HG02885 (cell line): ENCODE results near the gene LY86.

Source experiments
- ATAC-seq: cut with Tn5 transposase; IDR thresholded peaks from one replicate; pipeline ENCODE4 v1.9.1; 2021; ENCODE audit warnings: mild to moderate bottlenecking; ENCODE audit not compliant: unreplicated experiment, poor library complexity

Gene LY86

DNA sequence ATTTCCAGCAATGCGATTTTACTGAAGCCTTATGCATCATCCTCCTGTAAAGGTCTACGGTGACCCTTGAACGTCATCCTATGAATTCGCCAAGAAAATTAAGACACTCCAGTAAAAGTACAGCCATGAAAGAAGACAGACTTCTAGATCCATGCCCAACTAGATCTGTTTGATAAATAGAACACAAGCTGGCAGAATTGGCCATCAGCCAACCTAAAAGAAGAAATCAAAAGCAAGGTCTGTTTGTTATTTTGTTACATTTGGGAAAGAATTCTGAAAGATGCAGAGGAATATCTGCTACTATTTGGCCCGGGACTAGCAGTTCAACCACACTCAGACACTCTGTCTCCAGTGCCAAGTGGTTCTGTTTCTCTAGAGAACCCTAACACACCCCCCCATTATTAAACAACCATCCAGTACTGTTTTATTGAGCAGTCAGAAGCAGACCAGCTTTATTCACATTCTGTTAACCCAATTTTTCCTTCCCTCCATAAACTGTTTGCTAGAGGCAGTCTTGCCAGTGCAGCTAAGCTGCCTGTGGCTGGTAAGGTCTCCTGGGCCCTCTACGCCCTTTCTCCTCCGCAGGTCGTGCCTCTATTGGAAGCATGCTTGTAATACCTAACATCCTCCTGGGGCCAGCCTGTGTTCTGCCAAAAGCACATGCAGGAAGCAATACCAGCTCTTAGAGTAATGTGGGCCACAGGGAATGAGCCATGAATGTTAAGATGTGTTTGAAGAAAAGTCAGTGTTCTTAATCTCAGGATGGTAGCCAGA lies 30.7 kb downstream of the LY86 start:
- no peak for ATAC-seq

DNA sequence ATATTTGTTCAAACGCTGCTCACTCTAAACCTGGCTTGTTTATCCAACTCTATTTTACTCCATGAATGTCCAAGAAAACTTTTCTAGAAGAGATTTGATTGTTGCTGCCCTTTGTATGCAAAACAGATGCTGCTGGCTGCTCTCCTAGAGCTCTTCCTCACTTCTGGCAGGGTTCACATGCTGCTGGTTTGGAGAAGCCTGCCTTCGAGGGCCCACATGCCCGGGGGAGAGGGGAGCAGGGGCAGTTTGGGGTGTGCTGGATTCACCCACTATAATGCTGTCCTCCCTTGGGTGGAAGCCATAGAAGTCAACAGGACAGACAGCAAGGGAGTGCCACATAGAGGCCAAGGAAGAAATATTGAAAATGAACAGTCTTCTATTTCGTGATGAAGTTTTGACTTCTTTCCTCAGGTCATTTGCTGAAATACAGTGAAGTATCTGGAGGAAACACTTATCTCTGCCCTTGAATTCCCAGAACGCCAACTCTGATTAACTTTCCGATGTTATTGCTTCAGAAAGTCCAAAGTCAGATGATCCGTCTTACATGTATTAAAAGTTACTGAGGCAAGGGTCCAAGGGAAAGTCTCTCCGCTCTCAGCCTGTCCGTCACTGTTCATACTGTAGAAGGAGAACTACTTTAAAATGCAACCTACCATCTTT lies 32.4 kb downstream of the LY86 start:
- no peak for ATAC-seq

DNA sequence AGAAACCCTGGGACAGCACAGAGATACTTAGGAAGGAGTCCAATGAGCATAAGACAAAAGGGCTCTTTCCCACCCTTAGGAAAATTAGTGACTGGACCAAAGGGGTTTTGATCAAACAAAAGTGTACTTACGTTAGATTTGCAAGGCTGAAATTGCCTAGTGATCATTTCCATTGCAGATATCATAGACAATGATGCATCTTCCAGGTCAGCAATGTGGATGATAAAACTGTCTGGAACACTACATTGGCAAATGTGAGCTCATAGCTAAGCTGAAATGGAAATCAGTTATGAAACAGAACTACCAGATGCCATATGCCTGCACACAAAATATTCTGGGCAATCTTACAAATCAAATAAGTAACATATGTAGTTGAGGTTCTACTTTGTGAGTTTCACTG lies 34.0 kb downstream of the LY86 start:
- ATAC-seq, result no peak

DNA sequence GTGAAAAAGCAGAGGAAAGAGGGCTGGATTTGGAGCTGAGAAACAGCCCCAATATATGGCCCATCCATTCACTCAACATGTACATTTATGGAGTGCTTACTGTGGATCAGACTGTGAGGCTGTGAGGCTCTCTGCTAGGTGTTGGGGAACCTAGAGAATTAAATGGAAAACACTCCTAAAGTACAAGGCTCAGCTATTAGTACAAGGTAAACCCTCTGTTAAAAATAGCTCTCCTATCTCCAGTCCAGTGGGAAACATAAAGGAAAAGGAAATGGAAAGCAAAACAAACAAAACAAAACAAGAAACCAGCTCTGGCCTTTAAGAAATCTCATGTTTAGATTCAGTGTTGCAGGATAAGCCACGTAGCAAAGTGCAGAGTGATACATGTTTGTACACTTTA lies 35.0 kb downstream of the LY86 start:
- no peak for ATAC-seq

DNA sequence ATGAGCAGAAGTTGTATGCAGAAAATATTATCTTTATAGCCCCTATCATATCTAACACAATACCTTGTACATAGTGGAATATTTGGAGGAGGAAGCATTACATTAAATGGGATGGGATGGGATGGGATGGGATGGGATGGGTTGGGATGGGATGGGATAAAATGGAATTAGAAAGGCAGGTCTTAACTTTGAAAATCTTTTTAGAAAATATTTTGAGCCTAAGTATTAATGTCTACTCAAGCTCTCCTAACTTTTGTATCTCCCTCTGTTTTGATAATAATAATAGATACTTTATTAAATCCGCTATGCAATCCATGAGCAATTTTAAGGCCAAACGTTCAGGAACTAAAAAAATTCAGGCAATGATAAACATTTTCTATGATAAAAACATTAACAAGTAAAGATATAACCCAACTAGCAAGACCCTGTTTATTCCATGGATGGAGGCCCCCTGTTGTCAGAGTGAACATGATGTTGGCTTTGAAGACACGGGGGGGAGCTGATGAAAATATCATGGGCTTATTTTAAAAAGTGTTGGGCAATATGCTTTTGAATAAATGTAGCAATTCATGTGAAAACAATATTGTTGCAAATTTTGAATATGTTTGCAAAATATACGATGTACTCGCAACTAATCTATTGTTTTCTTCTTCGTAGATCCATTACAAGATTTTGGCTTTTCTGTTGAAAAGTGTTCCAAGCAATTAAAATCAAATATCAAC lies 35.9 kb downstream of the LY86 start:
- no peak for ATAC-seq

DNA sequence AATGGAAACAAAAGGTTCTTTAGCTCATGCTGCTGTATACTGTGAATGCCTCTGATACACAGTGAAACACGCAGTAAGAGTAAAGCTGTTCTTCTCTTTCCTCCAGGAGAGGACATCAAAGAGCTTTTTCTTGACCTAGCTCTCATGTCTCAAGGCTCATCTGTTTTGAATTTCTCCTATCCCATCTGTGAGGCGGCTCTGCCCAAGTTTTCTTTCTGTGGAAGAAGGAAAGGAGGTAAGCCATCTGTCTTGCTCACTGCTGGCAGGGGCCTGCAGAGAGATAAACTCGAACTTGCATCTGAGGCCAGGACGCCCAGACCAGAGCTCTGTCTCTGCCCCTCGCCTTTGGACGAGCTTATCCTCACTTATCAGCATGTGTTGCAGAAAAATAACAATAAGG lies 37.7 kb downstream of the LY86 start:
- ATAC-seq, result no peak

DNA sequence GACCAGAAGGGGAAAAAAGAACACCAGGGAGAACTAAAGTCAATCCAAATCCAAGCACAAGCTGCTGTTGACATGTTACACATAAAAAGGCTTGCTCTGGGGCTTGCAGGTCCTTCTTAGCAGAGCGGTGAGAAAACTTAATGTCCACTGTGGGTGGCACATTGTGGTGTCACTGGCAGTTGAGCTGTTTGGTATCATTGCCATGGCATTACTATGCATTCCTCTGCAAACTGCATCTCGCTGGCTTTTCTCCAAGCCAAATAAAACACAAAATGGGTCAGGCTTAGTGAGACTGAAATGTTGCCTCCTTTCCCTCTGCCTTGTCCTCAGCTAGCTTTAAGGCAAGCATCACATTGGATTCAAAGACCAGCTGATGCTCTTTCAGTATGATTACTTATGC lies 40.9 kb downstream of the LY86 start:
- ATAC-seq, result no peak

DNA sequence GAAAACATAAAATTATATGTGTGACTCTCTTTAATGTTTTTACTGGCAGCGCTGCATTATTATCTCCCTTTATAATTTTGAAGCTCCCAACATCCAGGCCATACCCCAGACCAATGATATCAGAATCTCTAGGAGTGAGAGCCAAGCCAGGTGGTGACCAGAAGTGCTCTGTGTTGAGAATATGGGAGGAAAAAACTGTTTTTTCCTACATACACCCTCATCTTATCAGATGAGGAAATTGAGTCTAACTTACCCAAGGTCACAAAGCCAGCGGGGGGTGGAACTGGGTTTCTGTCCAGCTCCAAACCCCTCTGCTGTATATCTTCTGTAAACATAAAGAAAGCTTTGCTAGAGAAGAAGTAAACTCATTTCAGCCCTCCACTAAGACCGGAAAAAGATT lies 42.5 kb downstream of the LY86 start:
- no peak for ATAC-seq

DNA sequence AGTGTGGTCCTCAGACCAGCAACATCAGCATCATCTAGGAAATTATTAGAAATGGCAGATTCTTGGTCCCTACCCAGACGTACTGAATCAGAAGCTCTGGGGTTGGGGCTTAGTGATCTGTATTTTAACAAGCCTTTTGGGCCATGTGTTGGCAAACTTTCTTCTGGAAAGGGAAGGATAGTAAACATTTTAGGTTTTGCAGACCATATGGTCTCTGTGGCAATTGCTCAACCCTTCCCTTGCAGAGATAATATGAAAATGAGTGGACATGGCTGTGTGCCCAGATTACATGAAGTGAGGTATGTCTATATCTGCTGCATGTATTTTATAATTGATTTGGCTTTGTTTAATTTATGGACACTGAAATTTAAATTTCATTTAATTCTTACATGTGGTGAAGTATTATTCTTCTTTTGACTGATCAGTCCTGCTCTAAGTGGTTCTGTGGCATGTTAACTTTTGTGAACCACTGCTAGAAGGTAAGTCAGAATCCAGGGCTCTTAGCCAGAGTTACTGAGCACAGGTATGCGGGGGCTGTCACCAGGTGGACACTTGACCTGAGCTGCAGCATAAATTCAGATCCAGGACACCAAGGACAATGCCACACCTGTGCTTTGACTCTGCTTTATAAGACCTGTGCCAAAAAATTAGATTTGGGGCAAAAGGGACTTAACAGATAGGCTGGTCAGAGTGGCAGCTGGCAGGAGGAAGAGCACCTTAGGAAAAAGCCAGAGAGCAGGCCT lies 43.2 kb downstream of the LY86 start:
- ATAC-seq, result no peak

DNA sequence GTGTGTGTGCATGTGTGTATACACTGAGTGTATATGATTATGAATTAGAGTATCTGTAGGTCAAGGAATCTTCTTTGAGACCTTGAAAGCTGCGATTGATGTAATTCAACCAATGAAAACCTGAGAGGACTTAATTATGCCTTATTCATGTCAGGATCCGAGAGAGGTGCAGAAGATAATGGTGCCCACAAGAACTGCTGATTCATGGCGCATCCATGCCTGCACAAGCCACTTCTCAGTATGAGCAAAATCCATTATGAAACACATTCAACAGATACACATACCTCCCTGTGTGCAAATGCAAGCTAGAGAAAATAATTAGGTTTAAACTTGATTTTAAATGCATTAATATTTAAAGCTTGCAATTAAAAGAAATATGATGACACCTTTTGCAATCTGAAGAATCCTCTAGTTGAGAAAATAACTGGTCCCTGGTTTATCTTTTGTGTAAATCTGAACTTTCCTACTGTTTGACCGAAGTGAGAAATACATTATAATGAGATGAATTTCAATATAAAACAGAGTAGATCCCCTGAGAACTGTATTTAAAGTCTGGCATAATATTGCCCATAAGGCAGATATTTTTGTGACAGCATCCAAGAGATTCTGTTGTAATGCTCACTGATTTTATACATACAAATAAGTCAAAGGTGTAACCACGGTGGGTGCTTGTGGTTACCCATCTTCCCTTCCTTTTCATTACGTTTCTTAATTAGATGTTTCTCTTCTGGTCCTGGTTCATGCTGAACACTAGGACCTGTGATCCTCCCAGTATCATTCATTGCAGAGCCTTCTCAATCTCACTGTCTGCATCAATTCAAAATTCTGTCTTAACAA lies 45.6 kb downstream of the LY86 start:
- no peak for ATAC-seq

DNA sequence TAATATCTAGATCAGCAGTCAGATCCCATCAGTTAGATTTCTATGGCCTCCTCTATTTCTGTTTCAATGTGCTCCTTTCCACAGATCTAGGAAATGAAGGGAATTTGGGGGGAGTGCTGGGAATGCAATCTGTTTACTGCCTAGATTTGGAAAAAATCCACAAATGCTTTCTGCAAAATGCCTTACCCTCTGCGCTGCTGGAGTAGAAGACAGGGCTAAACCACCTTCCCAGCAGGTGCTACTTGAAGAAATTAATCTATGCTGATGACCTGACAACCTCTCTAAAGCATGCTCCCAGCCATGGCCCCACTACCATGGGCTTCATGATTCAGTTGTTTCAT lies 46.2 kb downstream of the LY86 start:
- no peak for ATAC-seq

DNA sequence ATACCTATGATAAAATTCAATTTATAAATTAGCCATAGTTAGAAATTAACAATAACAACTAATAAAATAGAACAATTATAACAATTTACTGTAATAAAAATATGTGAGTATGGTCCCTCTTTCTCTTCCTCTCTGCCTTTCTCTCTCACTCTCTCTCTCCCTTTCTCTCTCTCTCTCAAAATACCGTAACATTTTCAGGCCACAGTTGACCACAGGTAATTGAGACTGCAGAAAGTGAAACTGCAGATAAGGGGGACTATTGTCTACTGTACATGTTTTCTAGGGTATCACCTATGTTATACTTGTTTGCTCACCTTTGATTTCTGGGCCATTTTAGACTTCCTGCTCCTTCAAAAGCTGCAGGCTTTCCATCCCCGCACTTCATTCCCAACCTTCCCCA lies 46.8 kb downstream of the LY86 start:
- ATAC-seq, result peak; percentile 67

DNA sequence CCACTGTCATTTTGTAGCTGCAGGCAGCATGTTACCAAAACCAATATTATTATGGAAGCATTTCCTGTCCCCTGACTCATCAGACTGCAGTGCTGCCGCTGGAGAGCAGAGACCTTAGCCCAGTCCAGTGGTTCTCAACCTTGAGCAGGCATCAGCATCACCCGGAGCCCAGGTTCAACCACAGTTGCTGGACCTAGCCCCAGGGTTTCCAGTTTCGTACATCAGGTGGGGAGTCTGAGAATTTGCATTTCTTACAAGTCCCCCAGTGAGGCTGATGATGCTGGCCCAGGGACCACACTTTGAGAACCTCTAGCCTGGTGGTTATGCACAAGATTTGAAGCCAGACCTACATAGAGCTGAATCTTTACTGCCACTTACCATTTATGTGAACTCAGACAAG lies 47.3 kb downstream of the LY86 start:
- peak; percentile 77 for ATAC-seq

DNA sequence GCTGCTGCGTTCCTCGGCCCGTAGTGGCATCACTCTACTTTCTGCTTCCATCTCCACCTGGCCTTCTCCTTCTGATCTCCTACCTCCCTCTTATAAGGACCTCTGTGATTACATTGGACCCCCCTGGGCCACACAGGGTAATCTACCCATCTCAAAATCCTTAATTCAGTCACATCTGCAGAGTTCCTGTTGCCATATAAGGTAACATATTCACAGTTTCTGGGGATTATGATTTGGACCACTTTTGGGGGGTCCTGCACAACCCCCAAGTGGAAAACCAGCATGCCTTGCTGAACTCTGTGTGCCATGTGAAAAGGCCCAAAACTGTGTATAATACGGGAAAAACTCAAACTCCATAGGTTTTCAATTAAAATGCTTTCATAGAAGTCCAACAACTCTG lies 51.1 kb downstream of the LY86 start:
- no peak for ATAC-seq

DNA sequence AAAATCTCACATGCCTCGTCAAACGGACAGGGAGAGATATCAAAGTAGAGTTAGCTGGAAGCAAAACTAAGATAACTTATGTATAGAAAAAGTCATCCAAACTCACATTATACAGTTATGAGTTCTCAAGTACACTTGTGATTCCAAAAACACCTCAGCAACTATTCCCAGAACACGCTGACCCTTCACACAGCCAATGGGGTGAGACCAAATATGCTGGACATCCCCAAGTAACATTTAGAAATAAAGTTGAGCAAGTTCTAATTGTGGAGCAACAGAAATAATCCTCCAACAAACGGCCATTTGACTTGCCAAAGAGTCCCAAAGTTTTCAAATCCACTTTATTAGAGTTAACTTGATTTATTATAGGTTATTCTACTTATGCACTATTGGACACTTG lies 52.4 kb downstream of the LY86 start:
- ATAC-seq, result no peak

DNA sequence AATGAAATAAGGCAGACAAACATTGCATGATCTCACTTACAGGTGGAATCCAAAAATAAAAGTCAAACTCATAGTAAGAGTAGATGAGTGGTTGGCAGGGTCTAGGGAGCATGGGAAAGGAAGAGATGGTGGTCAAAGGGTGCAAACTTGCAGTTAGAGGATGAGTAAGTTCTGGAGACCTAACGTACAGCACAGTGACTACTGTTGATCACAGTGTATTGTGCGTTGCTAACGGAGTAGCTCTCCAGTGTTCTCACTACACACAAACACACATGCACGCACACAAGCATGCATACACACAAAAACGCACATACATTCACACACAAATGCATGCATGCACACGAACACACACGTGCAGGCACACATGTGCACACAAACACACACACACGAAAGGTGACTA lies 54.9 kb downstream of the LY86 start:
- peak; percentile 91 for ATAC-seq

DNA sequence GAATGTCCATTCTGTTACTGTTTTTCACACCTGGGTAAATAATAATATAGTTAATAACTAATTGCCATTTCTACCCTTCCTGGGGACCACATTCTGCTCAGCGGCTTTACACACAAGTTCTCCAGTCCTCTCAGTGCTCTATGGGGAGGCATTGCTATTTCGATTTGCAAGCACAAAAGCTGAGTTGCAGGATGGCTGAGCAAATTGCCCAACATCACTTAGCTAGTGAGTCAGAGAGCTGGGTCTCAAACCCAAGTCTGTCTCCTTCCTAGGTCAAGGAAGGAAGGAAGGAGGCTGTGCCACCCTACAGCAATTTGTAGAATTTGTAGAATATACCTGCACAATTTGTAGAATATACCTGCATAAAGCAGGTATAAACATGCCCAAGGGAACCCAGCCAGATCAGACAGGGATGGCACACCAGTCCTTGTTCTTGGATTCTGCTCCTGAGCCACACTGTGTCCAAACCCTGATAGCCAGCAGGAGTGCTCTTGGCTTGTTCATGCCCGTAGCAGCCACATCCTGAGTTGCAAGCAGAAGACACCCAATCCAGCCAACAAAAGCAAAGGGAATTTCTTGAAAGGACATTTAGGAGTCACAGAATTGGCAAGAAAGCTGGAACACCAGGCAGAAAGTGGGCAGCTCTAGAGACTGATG lies 56.9 kb downstream of the LY86 start:
- no peak for ATAC-seq

DNA sequence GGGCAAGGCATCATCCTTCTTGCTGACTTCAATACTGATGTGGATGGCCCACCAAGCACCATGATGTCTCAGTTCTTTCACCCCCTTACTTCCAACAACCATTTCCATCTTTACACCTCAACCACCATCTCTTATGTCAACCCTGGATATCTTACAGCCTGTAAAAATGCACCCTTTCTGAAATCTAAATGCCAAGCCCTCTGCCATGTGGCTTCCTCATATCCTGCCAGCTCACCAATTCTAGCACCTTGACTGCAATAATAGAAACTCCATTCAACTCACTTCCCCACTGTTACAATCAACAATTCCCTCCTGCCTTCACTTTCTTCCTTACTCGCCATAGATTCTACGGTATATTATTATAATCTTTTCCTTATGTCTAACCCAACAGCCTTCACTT lies 57.9 kb downstream of the LY86 start:
- ATAC-seq, result no peak

DNA sequence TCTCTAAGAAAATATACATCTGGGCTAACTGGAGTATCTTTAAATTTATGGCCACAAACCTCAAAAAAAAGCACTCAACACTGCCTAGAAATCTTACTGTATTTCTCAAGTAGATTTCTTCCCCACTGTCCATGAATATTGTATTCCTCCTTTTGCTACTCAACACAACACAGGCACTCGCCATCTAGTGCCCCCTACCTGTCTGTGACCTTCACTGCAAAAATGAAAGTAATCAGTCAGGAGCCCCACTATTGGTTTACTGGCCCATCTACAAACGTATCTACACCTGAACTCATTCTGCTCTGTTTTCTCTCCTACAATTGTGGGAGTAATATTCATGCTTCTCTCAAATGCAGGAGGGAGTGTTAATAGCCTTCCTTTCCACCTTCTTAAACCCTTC lies 58.3 kb downstream of the LY86 start:
- ATAC-seq, result no peak
